DMS53 (cell line): ENCODE results near the gene SFN.
"Not testable (repeated sequence)": the region's sequence is repeated elsewhere in the genome, so short reads cannot be mapped to it uniquely, and the experiment has no call there.

Experiments
- DNase-seq: peaks from one replicate; lab custom pipeline; 2025; lab: John Stamatoyannopoulos, UW

Gene SFN

DNA sequence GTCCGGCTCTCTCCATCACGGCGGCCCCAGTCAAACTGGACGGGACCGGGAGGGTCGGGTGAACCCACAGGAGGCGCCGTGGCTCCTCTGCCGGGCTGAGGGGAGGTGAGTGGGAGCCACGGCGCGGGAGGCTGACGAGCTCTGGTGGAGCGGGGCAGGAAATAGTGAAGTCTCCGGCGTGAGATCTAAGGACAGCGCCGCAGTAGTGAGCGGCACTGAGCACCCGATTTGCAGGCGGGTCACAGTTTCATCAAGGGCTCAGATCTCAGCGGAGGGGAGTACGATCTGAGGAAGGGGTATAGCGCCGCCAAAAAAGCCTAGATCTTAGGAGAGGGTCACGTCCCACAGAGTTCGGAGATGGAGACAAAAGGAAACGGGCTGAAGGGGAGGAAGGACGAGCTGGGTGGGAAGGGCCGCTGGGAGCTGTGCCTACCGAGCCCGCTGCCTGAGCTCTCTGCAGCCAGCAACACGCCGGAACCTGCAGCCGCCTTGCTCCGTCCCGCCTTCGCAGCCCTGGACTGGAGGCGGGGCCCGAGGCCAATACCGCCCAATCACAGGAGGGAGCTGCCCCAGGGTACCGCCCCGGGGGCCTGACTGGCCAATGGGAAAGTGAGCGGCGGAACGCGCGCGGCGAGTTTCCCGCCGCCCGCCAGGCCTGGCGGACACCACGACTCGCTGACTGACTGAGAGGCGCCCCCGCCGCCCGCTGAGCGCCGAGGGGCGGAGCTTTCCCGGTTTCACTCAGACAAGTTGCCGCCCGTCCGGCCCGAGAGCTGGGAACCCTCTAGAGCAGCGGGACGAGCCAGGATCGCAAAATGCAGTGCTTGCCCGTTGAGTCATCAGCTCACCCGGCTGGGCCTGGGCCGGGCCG is 1.9 kb downstream of the SFN start:
- peak; percentile 99 for DNase-seq

DNA sequence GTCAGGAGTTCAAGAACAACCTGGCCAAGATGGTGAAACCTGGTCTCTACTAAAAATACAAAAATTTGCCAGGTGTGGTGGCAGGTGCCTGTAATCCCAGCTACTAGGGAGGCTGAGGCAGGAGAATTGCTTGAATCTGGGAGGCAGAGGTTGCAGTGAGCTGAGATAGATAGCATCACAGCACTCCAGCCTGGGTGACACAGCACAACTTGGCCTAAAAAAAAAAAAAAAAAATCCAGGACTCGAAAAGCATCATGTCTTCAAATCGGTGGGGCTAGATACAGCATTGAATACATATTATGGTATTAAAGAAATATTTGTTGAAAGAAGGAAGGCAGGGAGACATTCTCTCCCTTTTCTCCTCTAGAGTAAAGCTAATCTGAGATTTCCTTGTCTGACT is 10.1 kb downstream of the SFN start:
- DNase-seq = not testable (repeated sequence)

DNA sequence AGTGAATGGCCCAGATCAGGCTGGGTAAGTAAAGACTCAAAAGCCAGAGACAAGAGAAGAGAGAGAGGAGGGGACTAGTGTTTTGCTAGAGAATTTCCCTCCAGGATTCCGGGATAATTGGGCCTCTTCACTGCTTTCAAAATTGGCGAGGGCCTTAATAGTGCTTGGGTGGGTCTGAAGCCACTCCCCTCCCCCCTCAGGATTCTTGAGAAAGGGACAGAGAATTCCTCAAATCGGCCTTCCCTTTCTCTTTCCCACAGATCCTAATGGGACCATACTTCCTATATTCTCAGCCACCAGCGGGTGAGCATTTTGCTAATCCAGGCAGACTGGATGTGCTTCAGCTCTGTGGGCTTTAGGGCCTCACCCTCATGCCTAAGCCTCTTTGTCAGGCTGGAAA is 11.9 kb downstream of the SFN start:
- DNase-seq = no peak

DNA sequence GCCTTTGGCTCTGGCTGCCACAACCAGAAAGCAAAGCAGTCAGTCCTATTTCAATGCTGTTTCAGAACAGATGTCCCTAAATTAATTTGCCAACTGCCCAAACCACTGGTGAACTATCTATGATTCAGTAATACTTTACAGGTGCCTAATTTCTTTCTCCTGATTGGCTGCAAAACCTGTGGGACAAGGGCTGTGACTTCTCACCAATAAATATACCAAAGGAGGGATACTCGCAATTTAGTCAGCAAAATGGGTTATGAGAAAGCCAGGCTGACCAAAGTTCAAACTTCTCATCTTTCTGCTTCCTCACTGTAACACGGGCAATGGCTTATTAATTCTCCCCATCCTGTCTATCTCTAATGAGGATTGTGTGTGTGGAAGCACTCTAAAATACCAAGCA is 14.4 kb downstream of the SFN start:
- no peak for DNase-seq

DNA sequence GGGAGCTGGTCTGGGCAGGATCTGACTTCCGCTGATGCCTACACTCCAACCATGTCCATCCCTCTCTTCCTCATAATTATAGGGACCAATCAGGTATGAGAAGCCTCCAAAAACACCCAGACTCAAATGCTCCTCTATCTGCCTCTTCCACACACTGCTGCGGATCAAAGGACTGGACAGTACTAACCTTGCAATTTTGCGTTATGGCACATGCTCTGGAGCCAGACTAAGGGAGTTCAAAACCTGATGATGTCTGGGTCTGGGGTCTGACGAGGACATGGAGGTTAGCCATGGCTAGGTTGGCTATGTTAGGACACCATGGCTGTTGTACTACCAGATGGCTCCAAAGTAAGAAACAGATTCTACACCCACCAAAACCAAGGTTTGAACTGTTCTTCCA is 16.8 kb downstream of the SFN start:
- no peak for DNase-seq

DNA sequence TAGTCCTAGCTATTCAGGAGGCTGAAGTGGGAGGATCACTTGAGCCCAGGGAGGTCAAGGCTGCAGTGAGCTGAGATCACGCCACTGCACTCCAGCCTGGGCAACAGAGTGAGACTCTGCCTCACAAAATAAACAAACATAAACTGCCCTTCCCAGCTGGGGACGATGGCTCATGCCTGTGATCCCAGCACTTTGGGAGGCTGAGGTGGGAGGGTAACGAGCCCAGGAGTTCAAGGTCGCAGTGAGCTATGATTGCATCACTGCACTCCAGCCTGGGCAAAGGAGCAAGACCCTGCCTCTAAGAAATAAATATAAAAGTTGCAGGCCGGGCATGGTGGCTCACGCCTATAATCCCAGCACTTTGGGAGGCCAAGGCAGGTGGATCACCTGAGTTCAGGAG is 18.7 kb downstream of the SFN start:
- not testable (repeated sequence) for DNase-seq

DNA sequence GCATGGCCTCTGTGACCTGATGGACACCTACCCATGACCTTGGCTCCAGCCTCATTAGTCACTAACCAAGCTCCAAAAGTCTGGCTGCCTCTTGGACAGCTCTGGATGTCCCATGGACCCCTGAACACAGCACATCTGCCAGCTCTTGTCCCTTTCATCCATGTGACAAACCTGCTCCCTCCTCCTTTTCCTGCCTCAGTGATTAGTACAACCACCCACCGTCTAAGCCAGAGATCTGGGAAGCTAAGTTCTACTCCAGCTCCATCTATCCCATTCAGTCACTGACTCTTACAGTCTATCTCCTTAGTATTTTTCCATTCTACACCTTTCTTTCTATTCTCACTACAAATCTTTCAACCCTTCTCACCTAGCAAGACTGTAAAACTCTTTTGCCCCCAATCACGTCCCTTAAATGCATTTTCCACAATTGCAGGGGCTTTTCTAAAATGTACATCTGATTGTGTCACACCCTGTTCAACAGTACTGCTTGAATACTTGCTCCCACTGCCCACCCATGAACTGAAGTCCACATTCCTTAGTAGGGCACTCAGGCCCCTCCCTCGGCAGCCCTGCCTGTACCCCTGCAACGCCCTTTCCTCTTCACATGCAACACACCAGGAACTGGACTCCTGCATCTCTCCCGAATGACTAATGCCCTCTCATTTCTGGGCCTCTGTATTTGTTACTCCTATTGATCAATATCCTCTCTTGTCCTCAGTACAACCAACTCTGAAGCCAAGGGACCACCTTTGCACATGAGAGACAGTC is 19.9 kb downstream of the SFN start:
- no peak for DNase-seq

DNA sequence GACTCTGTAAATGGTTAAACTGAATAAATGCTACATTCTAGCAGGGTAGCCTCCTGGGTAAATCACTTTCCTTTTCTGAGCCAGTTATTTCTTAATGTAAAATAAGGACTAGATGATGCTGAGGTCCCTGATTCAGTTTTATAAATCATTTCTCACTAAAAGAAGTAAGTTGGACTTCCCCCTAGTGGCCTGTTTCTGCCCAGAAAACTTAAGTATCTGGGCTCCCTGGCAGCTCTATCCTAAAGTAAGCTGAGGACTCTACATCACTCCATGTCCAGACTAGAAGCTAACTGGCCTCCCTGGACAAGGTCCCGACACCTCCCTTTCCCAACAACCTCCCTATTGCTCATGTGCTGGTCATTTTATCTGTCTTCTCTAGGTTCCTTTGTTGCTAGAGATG is 24.2 kb downstream of the SFN start:
- DNase-seq = peak; percentile 53

DNA sequence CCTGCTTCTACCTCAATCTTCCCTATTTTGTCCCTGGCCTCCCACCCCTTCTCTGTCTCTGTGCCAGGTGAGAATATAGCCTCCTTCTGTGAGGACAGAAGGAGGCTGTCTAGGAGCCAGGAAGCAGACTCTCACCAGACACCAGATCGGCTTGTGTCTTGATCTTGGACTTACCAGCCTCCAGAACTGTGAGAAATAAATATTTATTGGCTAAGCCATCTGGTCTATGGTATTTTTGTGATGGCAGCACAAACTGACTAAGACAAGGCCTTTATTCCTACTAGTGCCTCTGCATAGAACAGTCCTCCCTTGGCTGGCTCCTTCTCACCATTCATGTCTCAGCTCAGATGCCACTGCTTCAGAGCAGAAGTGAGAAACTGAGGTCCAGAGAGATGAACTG is 25.3 kb downstream of the SFN start:
- no peak for DNase-seq

DNA sequence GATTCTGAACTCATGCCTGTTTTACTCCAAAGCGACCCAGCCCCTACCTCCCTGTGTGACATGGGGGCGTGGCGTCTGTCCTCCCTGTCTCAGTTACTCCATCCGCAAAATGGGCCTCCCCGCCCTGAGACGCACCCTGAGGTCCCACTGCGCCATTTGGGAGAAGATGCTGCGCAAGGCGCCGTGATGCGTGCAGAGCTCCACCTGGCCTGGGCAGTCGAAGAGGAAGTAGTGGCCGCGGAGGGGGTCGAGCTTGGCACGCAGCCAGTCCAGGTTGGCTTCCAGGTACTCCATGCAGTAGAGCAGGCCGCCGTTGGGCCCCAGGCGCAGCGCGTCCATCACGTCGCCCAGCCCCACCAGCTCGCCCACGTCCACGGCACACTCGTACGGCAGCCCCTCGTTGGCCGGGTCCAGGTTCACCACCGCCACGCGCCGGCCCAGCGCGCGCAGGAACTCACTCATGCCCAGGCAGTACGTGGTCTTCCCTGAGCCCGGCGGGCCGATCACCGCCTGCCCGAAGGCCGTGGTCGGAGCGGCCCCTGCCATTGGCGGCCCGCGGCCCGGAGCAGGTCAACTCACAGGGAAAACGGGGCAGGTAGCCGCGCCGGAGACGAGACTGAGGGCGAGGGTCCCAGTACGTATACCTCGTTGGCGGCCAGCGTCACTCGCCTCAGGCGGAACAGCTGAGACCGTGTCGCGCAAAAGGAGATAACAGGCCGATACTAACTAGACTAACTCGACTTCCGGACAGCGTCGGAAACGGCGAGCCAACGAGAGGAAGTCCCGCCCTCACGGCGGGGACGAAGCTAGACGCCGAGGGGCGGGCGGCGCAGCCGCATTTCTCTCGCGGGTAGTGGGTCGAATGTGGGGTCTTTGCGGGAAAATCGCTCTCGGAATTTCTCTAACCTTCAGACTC is 26.9 kb downstream of the SFN start, which contains the start of gene GPN2:
TSS of gene GPN2 (minus strand) at position 733 of the 916 bp plus-strand sequence. CDS start at position 546, 187 bp downstream.
- DNase-seq = peak; percentile 91

DNA sequence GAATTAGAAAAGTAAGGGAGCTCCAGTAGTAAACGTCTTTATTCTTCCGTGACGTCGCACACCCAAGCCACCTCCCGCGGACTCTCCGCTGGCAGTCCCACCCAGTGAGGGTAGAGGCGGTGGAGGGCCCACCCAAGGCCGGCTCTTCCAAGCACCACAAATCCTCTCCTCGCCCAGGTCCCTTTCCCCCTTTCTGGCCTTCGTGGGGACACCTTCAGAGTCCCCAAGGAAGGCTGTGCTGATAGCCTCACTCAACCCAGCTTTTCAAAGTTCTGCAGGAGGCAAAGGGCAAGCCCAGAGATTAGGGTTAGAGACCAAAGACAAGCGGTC is 27.5 kb downstream of the SFN start:
- DNase-seq = peak; percentile 53

DNA sequence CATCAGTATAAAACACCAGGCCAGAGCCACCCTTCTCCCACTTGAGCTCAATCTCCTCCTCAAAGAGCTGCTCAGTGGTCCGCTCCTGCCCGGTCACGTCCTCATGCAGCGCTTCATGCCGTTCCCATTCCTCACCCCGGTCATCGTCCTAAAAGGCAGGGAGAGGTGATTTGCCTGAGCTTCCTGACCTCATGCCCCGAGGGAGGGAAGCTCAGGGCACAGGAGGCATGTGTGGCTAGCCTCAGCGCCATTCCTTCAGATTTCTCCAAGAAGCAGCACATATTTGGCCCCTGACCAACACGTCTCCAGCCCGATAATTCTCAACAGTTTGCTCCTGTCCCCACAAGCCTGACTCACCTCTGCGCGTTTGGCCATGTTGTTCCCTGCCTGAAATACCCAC is 31.3 kb downstream of the SFN start:
- no peak for DNase-seq

DNA sequence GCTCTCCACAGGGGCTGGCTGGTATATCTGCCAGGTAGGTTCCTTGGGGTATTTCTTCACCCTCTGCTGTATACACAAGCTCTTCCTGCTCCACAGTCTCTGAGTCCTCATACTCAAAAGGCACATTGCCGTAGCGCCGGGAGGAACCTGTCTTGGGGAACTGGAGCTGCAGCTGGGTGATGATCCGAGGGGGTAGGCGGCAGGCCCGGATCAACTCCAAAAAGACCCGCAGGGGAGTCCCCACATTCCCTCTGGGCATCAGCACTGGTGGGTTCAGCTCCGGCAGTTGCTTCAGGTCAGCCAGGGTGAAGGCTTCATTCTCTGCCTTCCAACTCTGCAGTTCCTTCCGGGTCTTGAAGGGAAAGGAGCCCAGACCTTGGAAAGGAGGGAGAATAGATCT is 34.4 kb downstream of the SFN start:
- DNase-seq = no peak

DNA sequence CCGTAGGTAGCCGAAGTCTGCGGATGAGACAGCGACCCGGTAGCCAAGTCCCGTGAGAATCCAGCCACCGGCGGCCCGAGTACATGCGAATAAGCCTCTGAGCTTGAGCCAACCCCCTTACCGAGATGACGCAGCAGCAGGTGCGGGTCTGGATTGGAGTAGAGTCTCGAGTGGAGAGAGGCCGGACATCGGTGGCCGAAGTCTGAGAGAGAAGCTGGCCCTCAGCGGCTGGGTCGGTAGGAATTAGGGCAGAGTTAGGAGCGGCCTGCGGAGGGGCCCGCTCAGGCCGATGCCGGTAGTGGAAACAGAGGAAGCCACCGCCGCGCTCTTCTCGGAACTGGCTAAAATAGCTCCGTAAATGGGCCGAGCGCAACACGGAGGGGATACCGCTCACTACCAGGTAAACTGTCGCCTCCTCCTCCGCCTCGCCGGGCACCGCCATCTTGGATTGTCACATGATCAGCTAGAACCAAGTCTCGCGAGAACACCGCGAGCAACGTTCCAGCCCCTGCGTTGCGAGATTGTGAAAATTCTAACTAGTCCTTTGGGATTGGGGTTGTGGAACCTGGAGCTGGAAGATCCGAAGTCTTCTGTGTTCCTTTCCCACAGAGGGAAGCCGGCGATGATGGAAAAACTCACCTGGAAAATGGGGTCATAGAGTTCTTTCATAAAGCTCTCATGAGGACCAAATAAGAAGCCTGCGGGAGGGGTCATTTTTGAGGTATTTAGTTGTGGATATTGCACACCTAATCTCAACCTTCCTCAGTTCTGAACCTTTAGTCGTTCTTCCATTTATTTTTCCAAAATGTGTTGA is 37.3 kb downstream of the SFN start, which contains the start of gene GPATCH3:
TSS of gene GPATCH3 (minus strand) at position 467 of the 814 bp plus-strand sequence. CDS start at position 442, 25 bp downstream.
- DNase-seq = peak; percentile 97

DNA sequence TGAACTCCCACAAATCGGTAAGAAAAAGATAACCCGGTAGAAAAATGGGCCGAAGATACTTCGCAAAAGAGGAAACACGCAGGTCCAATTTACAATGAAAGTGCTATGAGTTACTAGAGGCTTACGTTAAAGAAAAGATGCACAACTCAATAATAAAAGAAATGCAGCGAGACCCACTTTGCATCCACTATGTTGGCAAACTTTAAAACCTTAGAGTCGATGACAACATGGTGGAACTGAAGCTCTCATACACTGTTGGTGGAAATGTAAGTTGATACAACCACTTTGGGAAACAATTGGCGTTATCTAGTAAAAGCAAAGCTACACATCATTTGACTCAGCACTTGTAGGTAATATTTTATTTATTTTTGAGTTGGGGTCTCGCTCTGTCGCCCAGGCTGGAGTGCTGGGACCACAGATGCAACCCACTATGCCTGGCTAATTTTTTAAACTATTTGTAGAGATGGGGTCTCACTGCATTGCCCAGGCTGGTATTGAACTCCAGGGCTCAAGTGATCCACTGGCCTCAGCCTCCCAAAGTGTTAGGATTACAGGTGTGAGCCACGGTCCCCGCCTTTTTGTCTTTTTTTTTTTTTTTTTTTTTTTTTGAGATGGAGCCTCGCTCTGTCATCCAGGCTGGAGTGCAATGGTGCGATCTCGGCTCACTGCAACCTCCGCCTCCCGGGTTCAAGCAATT is 38.0 kb downstream of the SFN start:
- DNase-seq = peak; percentile 32

DNA sequence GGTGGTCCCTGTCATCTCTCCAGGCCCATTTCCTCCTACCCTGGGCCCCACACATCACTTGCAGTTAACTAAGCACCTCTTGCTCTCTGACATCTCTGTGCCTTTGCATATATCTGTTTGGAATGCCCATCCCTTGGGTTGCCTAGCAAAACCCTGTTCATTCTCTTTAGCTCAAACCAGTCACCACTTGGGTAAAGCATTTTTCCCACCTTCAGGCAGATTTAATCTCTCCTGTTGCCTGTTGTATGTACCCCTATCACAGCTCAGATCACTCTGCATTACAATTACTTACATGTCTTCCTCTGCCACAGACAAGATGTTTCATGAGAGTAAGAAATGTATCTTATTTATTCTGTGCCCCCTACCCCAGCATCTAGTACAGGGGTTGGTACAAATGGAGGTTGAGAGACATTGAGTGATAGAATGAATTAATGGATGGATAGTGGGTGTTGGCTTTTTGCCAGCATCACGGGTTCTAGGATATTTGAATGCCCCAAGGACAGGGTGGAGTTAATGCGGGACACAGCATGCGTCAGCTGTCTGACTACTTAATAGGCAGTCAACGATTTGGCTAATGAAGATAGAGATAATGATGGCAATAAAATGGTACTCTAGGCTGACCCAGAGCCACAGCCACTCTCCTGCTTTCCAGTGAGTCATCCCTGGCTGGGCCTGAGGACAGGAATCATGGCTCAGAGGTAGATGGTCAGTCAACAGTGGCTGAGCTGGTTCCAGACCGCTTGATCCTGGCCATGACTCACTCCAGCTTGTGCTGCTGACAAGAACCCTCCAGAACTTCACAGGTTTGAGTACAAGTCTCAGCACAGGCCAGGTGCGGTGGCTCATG is 44.3 kb downstream of the SFN start:
- peak; percentile 95 for DNase-seq

DNA sequence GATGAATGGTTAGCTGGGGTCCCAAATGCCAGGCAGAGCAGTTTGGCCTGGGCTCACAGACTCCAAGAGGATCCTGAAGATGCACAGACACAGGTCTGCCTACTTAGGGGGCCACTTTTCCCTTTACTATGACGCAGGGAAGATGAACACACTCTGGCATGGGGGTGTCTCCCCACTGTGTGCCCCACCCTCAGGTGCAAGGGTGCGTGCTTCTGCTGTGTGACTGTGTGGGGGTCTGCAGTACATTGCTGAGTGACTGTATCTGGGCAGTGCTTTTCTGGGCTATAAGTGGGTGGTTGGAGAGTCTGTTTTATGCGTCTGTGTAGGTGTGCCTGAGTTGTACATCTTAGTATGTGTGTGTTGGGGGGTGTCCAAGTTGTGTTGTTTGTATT is 47.0 kb downstream of the SFN start:
- no peak for DNase-seq

DNA sequence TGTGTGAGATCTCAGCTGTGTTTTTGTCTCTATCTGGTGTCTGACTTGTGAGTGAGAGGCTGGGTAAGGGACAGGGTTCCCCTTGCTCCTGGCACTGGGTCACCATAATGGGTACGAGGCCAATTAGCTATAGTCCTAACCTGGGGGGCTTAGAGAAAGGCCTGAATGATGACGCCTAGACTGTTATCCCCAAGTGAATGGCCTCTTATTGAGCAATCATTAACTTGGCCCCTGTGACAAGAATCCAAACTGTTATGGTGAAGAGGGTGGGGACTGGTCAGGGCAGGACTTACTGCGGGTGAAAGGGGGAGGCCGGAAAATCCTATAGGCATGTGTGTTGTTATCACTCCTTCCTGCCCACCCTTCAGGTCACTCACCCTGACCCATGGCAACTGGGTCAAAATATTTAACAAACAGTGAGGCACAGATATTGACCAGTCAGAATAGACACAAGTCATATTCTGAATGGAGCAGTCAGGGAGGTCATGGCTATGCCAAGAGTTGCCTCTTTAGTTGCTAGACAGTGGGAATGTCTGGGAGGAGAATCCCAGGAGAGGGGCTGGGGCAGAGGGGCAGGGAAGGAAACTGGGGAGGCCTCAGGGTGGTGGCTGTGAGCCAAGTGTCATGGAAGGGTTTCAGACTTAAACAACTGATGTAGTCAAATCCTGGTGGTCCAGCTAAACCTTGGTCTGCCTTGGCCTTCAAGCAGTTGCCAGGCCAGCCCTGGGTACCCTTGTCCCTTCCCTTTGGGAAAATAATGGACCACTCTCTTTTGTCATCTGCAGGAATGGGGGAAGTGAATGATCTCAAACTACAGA is 47.6 kb downstream of the SFN start:
- peak; percentile 49 for DNase-seq
